Right renal cortex interstitium (tissue), 3 donors: ENCODE measurements around the gene RAP1GAP2. TPM values are rescaled to one million over a fixed set of nuclear protein-coding genes. Genes with fewer than 3 reads are reported as not detected.
"Not testable (repeated sequence)": the region's sequence is repeated elsewhere in the genome, so short reads cannot be mapped to it uniquely, and the experiment has no call there.

Experiments used
- DNase-seq, 3 donors: peaks; one replicate each; pipeline ENCODE4 v3.0.0-alpha.2; 2013; ENCODE audit warnings: low read depth in 3 of 3, low spot score in 2 of 3
- polyA plus RNA-seq, 3 donors: library from polyadenylated mRNA; unstranded; fragments of 120-200 nt; gene quantifications; one replicate each; pipeline ENCODE4 v1.2.1, GENCODE V29; 2013; ENCODE audit not compliant: insufficient read length in 3 of 3

Gene RAP1GAP2
- polyA plus RNA-seq, 3 donors: 21.2 to 26.3 (median 22.5) TPM

- DNase-seq: no peak
These were observed 82.6 kb downstream of the RAP1GAP2 start for GRCh38 chr17:2878751-2879254.

- DNase-seq: no peak
These were observed 83.8 kb downstream of the RAP1GAP2 start for GRCh38 chr17:2880050-2880449.

- no peak for DNase-seq
These were observed 85.1 kb downstream of the RAP1GAP2 start for GRCh38 chr17:2881295-2881694.

GRCh38 chr17:2883544-2884213 is 87.4 kb downstream of the RAP1GAP2 start:
- no peak for DNase-seq

- no peak for DNase-seq
These were observed 89.5 kb downstream of the RAP1GAP2 start for GRCh38 chr17:2885733-2886132.

GRCh38 chr17:2888326-2888725 is 92.1 kb downstream of the RAP1GAP2 start:
- DNase-seq: no peak

- DNase-seq: no peak
These were observed 93.0 kb downstream of the RAP1GAP2 start for GRCh38 chr17:2889256-2889655.

- not testable (repeated sequence) for DNase-seq
These were observed 94.5 kb downstream of the RAP1GAP2 start for GRCh38 chr17:2890778-2891177.

GRCh38 chr17:2892305-2892971 is 96.2 kb downstream of the RAP1GAP2 start:
- DNase-seq: no peak

GRCh38 chr17:2893422-2893914 is 97.2 kb downstream of the RAP1GAP2 start:
- DNase-seq: no peak

GRCh38 chr17:2894782-2895181 is 98.5 kb downstream of the RAP1GAP2 start:
- no peak for DNase-seq

GRCh38 chr17:2897605-2898004 is 101.4 kb downstream of the RAP1GAP2 start:
- no peak for DNase-seq

GRCh38 chr17:2898255-2898926 is 102.2 kb downstream of the RAP1GAP2 start:
- no peak for DNase-seq

GRCh38 chr17:2899906-2900305 is 103.7 kb downstream of the RAP1GAP2 start:
- peak; percentile 33 to 39 (median 39) for DNase-seq

GRCh38 chr17:2900842-2901241 is 104.6 kb downstream of the RAP1GAP2 start:
- no peak for DNase-seq

- DNase-seq: no peak
These were observed 105.3 kb downstream of the RAP1GAP2 start for GRCh38 chr17:2901582-2901981.

GRCh38 chr17:2902546-2902945 is 106.3 kb downstream of the RAP1GAP2 start:
- DNase-seq: no peak

GRCh38 chr17:2903193-2903974 is 107.1 kb downstream of the RAP1GAP2 start:
- DNase-seq: no peak

- peak in 2 of 3 donors; percentile 40 to 47 for DNase-seq
These were observed 107.9 kb downstream of the RAP1GAP2 start for GRCh38 chr17:2904135-2904534.

GRCh38 chr17:2905269-2905668 is 109.0 kb downstream of the RAP1GAP2 start:
- no peak for DNase-seq
